GM21526 (cell line): ENCODE measurements around the gene CREB3L1.
"Not testable (repeated sequence)": the region's sequence is repeated elsewhere in the genome, so short reads cannot be mapped to it uniquely, and the experiment has no call there.

Source experiments
- ATAC-seq: cut with Tn5 transposase; IDR thresholded peaks from one replicate; pipeline ENCODE4 v1.9.1; 2021; ENCODE audit warnings: moderate library complexity; ENCODE audit not compliant: unreplicated experiment, low FRiP score

The CREB3L1 gene

GRCh38 chr11:46248289-46249102 is 29.0 kb upstream of the CREB3L1 start:
- no peak for ATAC-seq

- no peak for ATAC-seq
Observed at GRCh38 chr11:46249103-46249937, 28.1 kb upstream of the CREB3L1 start.

- no peak for ATAC-seq
Observed at GRCh38 chr11:46249938-46250744, 27.3 kb upstream of the CREB3L1 start.

GRCh38 chr11:46250745-46251052 is 26.8 kb upstream of the CREB3L1 start:
- no peak for ATAC-seq

GRCh38 chr11:46251954-46252353 is 25.5 kb upstream of the CREB3L1 start:
- no peak for ATAC-seq

- ATAC-seq: no peak
Observed at GRCh38 chr11:46252373-46252914, 25.0 kb upstream of the CREB3L1 start.

- no peak for ATAC-seq
Observed at GRCh38 chr11:46253258-46254132, 24.0 kb upstream of the CREB3L1 start.

GRCh38 chr11:46254133-46254491 is 23.4 kb upstream of the CREB3L1 start:
- ATAC-seq: no peak

GRCh38 chr11:46256540-46257001 is 20.9 kb upstream of the CREB3L1 start:
- ATAC-seq: no peak

GRCh38 chr11:46259347-46259746 is 18.1 kb upstream of the CREB3L1 start:
- not testable (repeated sequence) for ATAC-seq

GRCh38 chr11:46259971-46260560 is 17.4 kb upstream of the CREB3L1 start:
- ATAC-seq: no peak

GRCh38 chr11:46263120-46263519 is 14.3 kb upstream of the CREB3L1 start:
- no peak for ATAC-seq

- ATAC-seq: no peak
Observed at GRCh38 chr11:46264030-46264429, 13.4 kb upstream of the CREB3L1 start.

- no peak for ATAC-seq
Observed at GRCh38 chr11:46264976-46265375, 12.5 kb upstream of the CREB3L1 start.

- ATAC-seq: no peak
Observed at GRCh38 chr11:46265764-46266163, 11.7 kb upstream of the CREB3L1 start.

- ATAC-seq: no peak
Observed at GRCh38 chr11:46267930-46268329, 9.5 kb upstream of the CREB3L1 start.

GRCh38 chr11:46270684-46271083 is 6.8 kb upstream of the CREB3L1 start:
- ATAC-seq: no peak

GRCh38 chr11:46271407-46271806 is 6.1 kb upstream of the CREB3L1 start:
- ATAC-seq: no peak
